Rectal smooth muscle tissue (tissue), 1 donor: ENCODE data around the gene DVL2.
"Not testable (repeated sequence)": the region's sequence is repeated elsewhere in the genome, so short reads cannot be mapped to it uniquely, and the experiment has no call there.

Experiments
- H3K27ac ChIP-seq: one replicate; pipeline ENCODE4 v1.7.0; 2013; ENCODE audit warnings: low read depth, low read length, inconsistent platforms
- H3K27me3 ChIP-seq: one replicate; pipeline ENCODE4 v1.7.0; 2013; ENCODE audit warnings: low read length; ENCODE audit not compliant: control insufficient read depth, insufficient read depth
- H3K36me3 ChIP-seq: one replicate; pipeline ENCODE4 v1.7.0; 2013; ENCODE audit warnings: low read length; ENCODE audit not compliant: control insufficient read depth, insufficient read depth
- H3K4me1 ChIP-seq: one replicate; pipeline ENCODE4 v1.7.0; 2013; ENCODE audit warnings: low read length; ENCODE audit not compliant: control insufficient read depth, insufficient read depth
- H3K4me3 ChIP-seq: one replicate; pipeline ENCODE4 v1.7.0; 2013; ENCODE audit warnings: low read length
- H3K9ac ChIP-seq: one replicate; pipeline ENCODE4 v1.7.0; 2013; ENCODE audit warnings: low read length

Gene DVL2

GRCh38 chr17:7251661-7252175 lies 17.4 kb upstream of the DVL2 start, which contains the start of gene CTDNEP1:
CTDNEP1 (minus strand) TSS chr17:7251734; CDS start chr17:7251296, 438 bp downstream.
- Histone ChIP-seq H3K27ac (peak within 1 kb of the TSS; percentile 100), H3K36me3 (peaks cover 11% of the 10 kb centered on the region), H3K4me1 (peaks cover 15% of the 10 kb centered on the region), H3K4me3 (peak within 1 kb of the TSS; percentile 85), H3K27me3 (no peaks in the 10 kb centered on the region), H3K9ac (peak within 1 kb of the TSS; percentile 92)

GRCh38 chr17:7250695-7251627 lies 16.6 kb upstream of the DVL2 start:
- Histone ChIP-seq H3K36me3 (peaks cover 13% of the 10 kb centered on the region), H3K9ac (peak overlapping the region; percentile 83), H3K27me3 (no peaks in the 10 kb centered on the region), H3K4me1 (peaks cover 15% of the 10 kb centered on the region), H3K4me3 (peak overlapping the region; percentile 83), H3K27ac (peak overlapping the region; percentile 100)

- Histone ChIP-seq H3K27ac (no peak overlapping the region), H3K4me1 (peaks cover 15% of the 10 kb centered on the region), H3K27me3 (no peaks in the 10 kb centered on the region), H3K36me3 (peaks cover 16% of the 10 kb centered on the region), H3K9ac (no peak overlapping the region), H3K4me3 (peak overlapping the region; percentile 83)
These were observed 15.5 kb upstream of the DVL2 start for GRCh38 chr17:7249830-7250229.

GRCh38 chr17:7249214-7249613 lies 14.9 kb upstream of the DVL2 start:
- Histone ChIP-seq H3K4me1 (peaks cover 15% of the 10 kb centered on the region), H3K4me3 (peak overlapping the region; percentile 30), H3K27me3 (no peaks in the 10 kb centered on the region), H3K9ac (no peak overlapping the region), H3K27ac (no peak overlapping the region), H3K36me3 (peaks cover 15% of the 10 kb centered on the region)

GRCh38 chr17:7248796-7249195 lies 14.5 kb upstream of the DVL2 start:
- Histone ChIP-seq H3K4me3 (no peak overlapping the region), H3K36me3 (peaks cover 18% of the 10 kb centered on the region), H3K9ac (no peak overlapping the region), H3K27me3 (no peaks in the 10 kb centered on the region), H3K27ac (no peak overlapping the region), H3K4me1 (peaks cover 15% of the 10 kb centered on the region)

GRCh38 chr17:7246779-7247178 lies 12.5 kb upstream of the DVL2 start:
- Histone ChIP-seq H3K27ac (no peak overlapping the region), H3K27me3 (no peaks in the 10 kb centered on the region), H3K9ac (no peak overlapping the region), H3K4me1 (peaks cover 6% of the 10 kb centered on the region), H3K36me3 (peaks cover 18% of the 10 kb centered on the region), H3K4me3 (no peak overlapping the region)

- Histone ChIP-seq H3K4me1 (peaks cover 11% of the 10 kb centered on the region), H3K36me3 (peaks cover 25% of the 10 kb centered on the region)
- not testable (repeated sequence) for H3K4me3 ChIP-seq, H3K27ac ChIP-seq, H3K9ac ChIP-seq, H3K27me3 ChIP-seq
These were observed 9.5 kb upstream of the DVL2 start for GRCh38 chr17:7243838-7244237.

GRCh38 chr17:7243453-7243729 lies 9.1 kb upstream of the DVL2 start:
- peaks cover 11% of the 10 kb centered on the region for H3K4me1 ChIP-seq
- H3K27ac ChIP-seq: peak overlapping the region; percentile 98
- peaks cover 25% of the 10 kb centered on the region for H3K36me3 ChIP-seq
- no peaks in the 10 kb centered on the region for H3K27me3 ChIP-seq
- H3K9ac ChIP-seq: peak overlapping the region; percentile 58
- peak overlapping the region; percentile 84 for H3K4me3 ChIP-seq

GRCh38 chr17:7242717-7243452 lies 8.6 kb upstream of the DVL2 start:
- Histone ChIP-seq H3K9ac (peak overlapping the region; percentile 88), H3K36me3 (peaks cover 25% of the 10 kb centered on the region), H3K4me1 (peaks cover 11% of the 10 kb centered on the region), H3K27me3 (no peaks in the 10 kb centered on the region), H3K4me3 (peak overlapping the region; percentile 84), H3K27ac (peak overlapping the region; percentile 98)

- peak within 1 kb of the TSS; percentile 98 for H3K27ac ChIP-seq
- peaks cover 15% of the 10 kb centered on the region for H3K4me1 ChIP-seq
- H3K27me3 ChIP-seq: no peaks in the 10 kb centered on the region
- peak within 1 kb of the TSS; percentile 84 for H3K4me3 ChIP-seq
- peaks cover 25% of the 10 kb centered on the region for H3K36me3 ChIP-seq
- peak within 1 kb of the TSS; percentile 88 for H3K9ac ChIP-seq
These were observed 7.7 kb upstream of the DVL2 start, which contains the start of gene GABARAP for GRCh38 chr17:7241783-7242716. GABARAP (minus strand) TSS chr17:7242449; CDS start chr17:7242330, 119 bp downstream.

GRCh38 chr17:7241090-7241733 lies 6.9 kb upstream of the DVL2 start:
- Histone ChIP-seq H3K4me1 (peaks cover 18% of the 10 kb centered on the region), H3K27me3 (no peaks in the 10 kb centered on the region), H3K27ac (peak overlapping the region; percentile 98), H3K9ac (peak overlapping the region; percentile 13), H3K36me3 (peaks cover 17% of the 10 kb centered on the region), H3K4me3 (peak overlapping the region; percentile 84)
